ENCODE results near the gene RAP1GAP2.

The RAP1GAP2 gene

DNA sequence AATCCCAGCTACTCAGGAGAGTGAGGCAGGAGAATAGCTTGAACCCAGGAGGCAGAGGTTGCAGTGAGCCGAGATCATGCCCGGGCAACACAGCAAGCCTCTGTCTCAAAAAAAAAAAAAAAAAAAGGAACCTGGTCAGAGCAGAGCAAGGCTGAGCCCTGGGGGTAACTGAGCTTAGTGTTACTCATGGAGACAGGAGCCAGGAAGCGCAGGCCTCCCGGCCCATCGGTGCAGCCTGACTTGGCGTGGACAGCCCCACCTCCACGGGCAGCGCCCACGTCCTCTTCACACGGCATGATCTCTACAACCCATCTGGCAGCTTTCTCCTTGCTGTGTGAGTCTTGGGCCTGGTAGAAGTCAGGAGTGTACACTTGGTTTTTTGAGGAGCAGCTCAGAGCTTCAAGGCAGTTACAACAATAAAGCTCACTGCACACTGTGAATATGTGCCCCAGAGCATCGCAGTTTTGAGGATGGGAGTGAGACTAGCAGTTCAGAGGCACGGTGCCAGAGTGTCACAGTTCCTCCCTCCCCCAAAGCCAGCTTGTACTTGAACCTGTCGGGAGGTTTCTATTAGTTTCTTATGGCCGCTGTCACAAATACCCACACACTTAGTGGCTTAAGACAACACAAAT lies 129.9 kb downstream of the RAP1GAP2 start:
- no peak for DNase-seq
- Histone ChIP-seq H3K36me3 (replicated peaks) (no peaks in the 10 kb centered on the region), H3K4me3 (ENCODE audit: low read depth, low read length) (no peak overlapping the region), H3K27me3 (replicated peaks) (no peaks in the 10 kb centered on the region), H3K27ac (no peak overlapping the region)
- in situ Hi-C loops (cut with HindIII; ENCODE audit: low pct_ligation_motif_present, low sequenced_read_pairs): no loop called here
- TF ChIP-seq, protein P1, sequence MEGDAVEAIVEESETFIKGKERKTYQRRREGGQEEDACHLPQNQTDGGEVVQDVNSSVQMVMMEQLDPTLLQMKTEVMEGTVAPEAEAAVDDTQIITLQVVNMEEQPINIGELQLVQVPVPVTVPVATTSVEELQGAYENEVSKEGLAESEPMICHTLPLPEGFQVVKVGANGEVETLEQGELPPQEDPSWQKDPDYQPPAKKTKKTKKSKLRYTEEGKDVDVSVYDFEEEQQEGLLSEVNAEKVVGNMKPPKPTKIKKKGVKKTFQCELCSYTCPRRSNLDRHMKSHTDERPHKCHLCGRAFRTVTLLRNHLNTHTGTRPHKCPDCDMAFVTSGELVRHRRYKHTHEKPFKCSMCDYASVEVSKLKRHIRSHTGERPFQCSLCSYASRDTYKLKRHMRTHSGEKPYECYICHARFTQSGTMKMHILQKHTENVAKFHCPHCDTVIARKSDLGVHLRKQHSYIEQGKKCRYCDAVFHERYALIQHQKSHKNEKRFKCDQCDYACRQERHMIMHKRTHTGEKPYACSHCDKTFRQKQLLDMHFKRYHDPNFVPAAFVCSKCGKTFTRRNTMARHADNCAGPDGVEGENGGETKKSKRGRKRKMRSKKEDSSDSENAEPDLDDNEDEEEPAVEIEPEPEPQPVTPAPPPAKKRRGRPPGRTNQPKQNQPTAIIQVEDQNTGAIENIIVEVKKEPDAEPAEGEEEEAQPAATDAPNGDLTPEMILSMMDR (IDR thresholded peaks at IDR 0.05; ENCODE audit: low read depth, low read length, missing control alignments): no peak

DNA sequence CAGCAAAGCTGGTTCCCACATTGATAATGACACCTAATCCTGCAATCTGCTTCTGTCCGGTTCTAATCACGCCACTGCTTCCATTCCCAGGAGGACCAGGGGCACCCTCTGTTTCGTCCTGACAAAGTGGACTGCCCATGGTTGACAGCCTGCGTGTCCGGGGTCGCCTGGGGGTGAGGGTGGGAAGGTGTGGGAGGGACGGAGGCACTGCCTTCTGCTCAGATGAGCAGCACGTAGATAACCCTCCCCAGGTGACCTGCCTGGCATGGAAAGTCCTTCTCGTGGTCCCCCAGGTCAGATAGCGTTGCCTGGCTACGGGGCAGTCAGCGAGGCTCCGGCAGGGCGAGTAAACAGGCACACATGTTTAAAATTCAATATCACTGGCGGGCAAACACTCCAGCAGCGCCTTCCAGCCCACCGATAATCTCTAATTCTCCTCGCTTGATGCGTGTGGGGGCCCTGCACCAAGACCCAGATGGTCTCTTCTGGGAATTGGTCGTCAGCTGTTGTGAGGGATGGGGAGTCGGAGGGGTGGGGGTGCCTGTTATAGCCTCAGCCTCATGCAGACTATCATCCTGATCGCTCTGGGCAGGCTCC lies 132.2 kb downstream of the RAP1GAP2 start:
- Histone ChIP-seq H3K27ac (no peak overlapping the region), H3K36me3 (replicated peaks) (no peaks in the 10 kb centered on the region), H3K27me3 (replicated peaks) (no peaks in the 10 kb centered on the region), H3K4me3 (ENCODE audit: low read depth, low read length) (no peak overlapping the region)
- DNase-seq: no peak
- in situ Hi-C loops (cut with HindIII; ENCODE audit: low pct_ligation_motif_present, low sequenced_read_pairs): no loop called here
- TF ChIP-seq, protein P1 (IDR thresholded peaks at IDR 0.05; ENCODE audit: low read depth, low read length, missing control alignments): no peak

DNA sequence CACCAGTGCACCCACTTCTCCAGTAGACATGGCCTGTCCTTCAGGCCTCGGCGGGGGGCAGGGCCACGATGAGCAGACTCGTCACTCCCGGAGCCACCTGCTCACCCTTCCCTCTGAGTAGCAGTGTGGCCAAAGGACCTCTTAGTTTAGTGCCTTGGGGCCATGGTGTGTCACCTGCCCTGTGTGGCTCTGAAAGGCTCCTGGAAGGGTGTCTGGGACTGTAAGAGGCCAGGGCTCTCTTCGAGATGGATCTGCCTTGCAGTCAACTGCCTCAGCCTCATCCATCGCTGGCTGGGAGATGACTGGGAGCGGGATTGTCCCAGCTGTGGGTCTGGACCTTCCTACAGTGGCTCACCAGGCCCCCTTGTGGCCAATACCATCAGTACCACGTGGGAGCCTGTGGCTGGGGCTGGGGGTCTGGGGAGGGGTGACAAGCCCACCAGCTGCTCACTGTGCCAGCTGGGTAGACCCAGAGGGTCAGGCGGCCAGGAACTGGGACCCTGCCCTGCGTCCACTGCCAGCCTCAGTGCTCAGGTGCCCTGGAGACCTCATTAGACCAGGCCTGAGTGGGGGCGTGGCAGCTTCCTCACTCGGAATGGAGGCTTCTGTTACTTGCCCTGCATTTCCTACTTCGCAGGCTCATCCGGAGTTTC lies 133.8 kb downstream of the RAP1GAP2 start:
- Histone ChIP-seq H3K27ac (no peak overlapping the region), H3K27me3 (replicated peaks) (no peaks in the 10 kb centered on the region), H3K36me3 (replicated peaks) (no peaks in the 10 kb centered on the region), H3K4me3 (ENCODE audit: low read depth, low read length) (no peak overlapping the region)
- DNase-seq: peak; percentile 35
- TF ChIP-seq, protein P1 (IDR thresholded peaks at IDR 0.05; ENCODE audit: low read depth, low read length, missing control alignments): peak; percentile 81
- in situ Hi-C loops (cut with HindIII; ENCODE audit: low pct_ligation_motif_present, low sequenced_read_pairs): no loop called here

DNA sequence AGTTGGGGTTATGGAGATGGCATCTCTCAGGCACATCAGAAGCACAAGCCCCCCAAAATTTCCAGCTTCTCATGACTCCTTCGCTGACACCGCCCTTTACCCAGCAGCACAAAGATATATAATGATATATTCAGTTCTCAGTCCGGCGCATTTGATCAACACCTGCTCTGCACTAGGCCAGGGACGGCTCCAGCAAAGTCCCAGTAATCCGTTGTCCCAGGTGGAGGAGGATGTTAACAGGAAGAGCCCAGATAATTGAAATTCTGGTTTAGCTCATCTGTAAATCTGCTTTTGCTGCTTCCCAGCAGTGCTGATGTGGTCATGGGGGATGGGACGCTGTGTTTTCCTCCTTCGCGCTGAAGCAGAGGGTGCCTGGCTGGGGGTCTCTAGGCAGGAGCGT lies 135.6 kb downstream of the RAP1GAP2 start:
- DNase-seq: no peak
- TF ChIP-seq, protein P1 (IDR thresholded peaks at IDR 0.05; ENCODE audit: low read depth, low read length, missing control alignments): no peak
- H3K4me3 ChIP-seq (ENCODE audit: low read depth, low read length): no peak overlapping the region
- H3K27me3 ChIP-seq (replicated peaks): no peaks in the 10 kb centered on the region
- no peaks in the 10 kb centered on the region for H3K36me3 ChIP-seq (replicated peaks)
- in situ Hi-C loops (cut with HindIII; ENCODE audit: low pct_ligation_motif_present, low sequenced_read_pairs): no loop called here
- H3K27ac ChIP-seq: no peak overlapping the region

DNA sequence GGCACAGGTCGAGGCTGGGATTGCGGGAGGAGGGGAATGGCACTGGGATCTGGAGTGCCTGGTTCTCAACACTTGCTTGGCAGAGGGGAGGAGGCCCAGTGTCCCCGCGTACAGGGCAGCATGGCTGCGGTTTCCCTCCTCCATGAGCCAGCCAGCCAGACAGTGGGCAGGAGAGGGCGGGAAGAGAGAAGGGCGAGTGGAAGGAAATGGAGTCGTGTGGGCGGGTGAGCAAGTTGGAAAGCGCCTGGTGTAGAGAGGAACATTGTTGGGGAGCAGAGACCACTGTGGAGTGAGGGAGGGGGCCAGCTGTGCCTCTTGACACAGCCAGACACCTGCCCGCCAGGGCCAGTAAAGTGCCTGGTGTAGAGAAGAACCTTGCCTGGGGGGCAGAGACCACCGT lies 136.7 kb downstream of the RAP1GAP2 start:
- H3K4me3 ChIP-seq (ENCODE audit: low read depth, low read length): no peak overlapping the region
- H3K27ac ChIP-seq: no peak overlapping the region
- TF ChIP-seq, protein P1 (IDR thresholded peaks at IDR 0.05; ENCODE audit: low read depth, low read length, missing control alignments): no peak
- H3K27me3 ChIP-seq (replicated peaks): no peaks in the 10 kb centered on the region
- DNase-seq: no peak
- in situ Hi-C loops (cut with HindIII; ENCODE audit: low pct_ligation_motif_present, low sequenced_read_pairs): no loop called here
- no peaks in the 10 kb centered on the region for H3K36me3 ChIP-seq (replicated peaks)
